Endodermal cell (in vitro differentiated cells): ENCODE measurements around the gene TRIM37. TPM values are rescaled to one million over a fixed set of nuclear protein-coding genes. Genes with fewer than 3 reads are reported as not detected.
"Not testable (repeated sequence)": the region's sequence is repeated elsewhere in the genome, so short reads cannot be mapped to it uniquely, and the experiment has no call there.

ENCODE experiments used
- DNase-seq: peaks from one replicate; pipeline ENCODE4 v3.0.0-alpha.2; 2017
- H3K27ac ChIP-seq: 2 replicates; pipeline ENCODE4 v1.5.1; 2013; ENCODE audit warnings: mild to moderate bottlenecking, low read depth, low read length, moderate library complexity
- H3K27me3 ChIP-seq: 2 replicates; pipeline ENCODE4 v1.6.1; 2013; ENCODE audit warnings: mild to moderate bottlenecking, low read length, moderate library complexity; ENCODE audit not compliant: insufficient read depth, control insufficient read depth, poor library complexity, severe bottlenecking
- H3K36me3 ChIP-seq: 2 replicates; pipeline ENCODE4 v1.7.0; 2013; ENCODE audit warnings: mild to moderate bottlenecking, low read length, moderate library complexity; ENCODE audit not compliant: control insufficient read depth, insufficient read depth
- H3K4me1 ChIP-seq: one replicate; pipeline ENCODE4 v1.7.0; 2013; ENCODE audit warnings: low read length; ENCODE audit not compliant: control insufficient read depth, insufficient read depth
- H3K4me3 ChIP-seq: 2 replicates; pipeline ENCODE4 v1.5.1; 2013; ENCODE audit warnings: mild to moderate bottlenecking, low read length, moderate library complexity
- H3K9ac ChIP-seq: 2 replicates; pipeline ENCODE4 v1.6.1; 2013; ENCODE audit warnings: mild to moderate bottlenecking, low read length, moderate library complexity; ENCODE audit not compliant: poor library complexity, severe bottlenecking; ENCODE audit errors: extremely low read depth
- H3K9me3 ChIP-seq: 2 replicates; pipeline ENCODE4 v1.6.1; 2013; ENCODE audit warnings: mild to moderate bottlenecking, low read length, moderate library complexity; ENCODE audit not compliant: control insufficient read depth
- H3K27ac Mint-ChIP-seq: 2 replicates; pipeline ENCODE4 v1.8.0; 2020; ENCODE audit warnings: mixed read lengths
- H3K27me3 Mint-ChIP-seq: 2 replicates; pipeline ENCODE4 v1.8.0; 2021; ENCODE audit warnings: mild to moderate bottlenecking, mixed read lengths; ENCODE audit not compliant: insufficient read depth
- H3K36me3 Mint-ChIP-seq: 2 replicates; pipeline ENCODE4 v1.8.0; 2020; ENCODE audit warnings: low read depth, mixed read lengths
- H3K4me1 Mint-ChIP-seq: 2 replicates; pipeline ENCODE4 v1.8.0; 2020; ENCODE audit warnings: mixed read lengths
- H3K4me3 Mint-ChIP-seq: 2 replicates; pipeline ENCODE4 v1.8.0; 2020; ENCODE audit warnings: mild to moderate bottlenecking, moderate library complexity, mixed read lengths
- H3K9me3 Mint-ChIP-seq: 2 replicates; pipeline ENCODE4 v1.8.0; 2020; ENCODE audit warnings: mild to moderate bottlenecking, mixed read lengths
- WGBS, 2 experiments: methylation state at CpG; one replicate each; pipeline versions ENCODE4 v1.1.5 to v1.1.7; 2013; ENCODE audit warnings: missing lambda C conversion rate in 2 of 2, mixed read lengths in 1 of 2; ENCODE audit not compliant: insufficient coverage in 1 of 2, insufficient read length in 1 of 2; 5-methylcytosine and 5-hydroxymethylcytosine counted together
- total RNA-seq, 2 donors: library from RNA; stranded (reverse); fragmentation: NEBNext Ultra II Directional in 1 of 2; extraction: Animal tissue kit (Norgen Biotek cat#: 25700) in 1 of 2; gene quantifications; 2 replicates in 1 of 2; 3 replicates in 1 of 2; pipeline ENCODE4 v1.2.1, GENCODE V29; 2021
- TF ChIP-seq, protein P1 (sequence below): fragments of 200-600 bp; sonication (generic); conservative IDR thresholded peaks from 2 replicates; pipeline ENCODE4 v1.5.0; 2021; ENCODE audit warnings: antibody characterized with exemption, mild to moderate bottlenecking

Gene TRIM37
- total RNA-seq, 2 donors from 2014 or later, result 43.6 to 64.6 TPM

DNA sequence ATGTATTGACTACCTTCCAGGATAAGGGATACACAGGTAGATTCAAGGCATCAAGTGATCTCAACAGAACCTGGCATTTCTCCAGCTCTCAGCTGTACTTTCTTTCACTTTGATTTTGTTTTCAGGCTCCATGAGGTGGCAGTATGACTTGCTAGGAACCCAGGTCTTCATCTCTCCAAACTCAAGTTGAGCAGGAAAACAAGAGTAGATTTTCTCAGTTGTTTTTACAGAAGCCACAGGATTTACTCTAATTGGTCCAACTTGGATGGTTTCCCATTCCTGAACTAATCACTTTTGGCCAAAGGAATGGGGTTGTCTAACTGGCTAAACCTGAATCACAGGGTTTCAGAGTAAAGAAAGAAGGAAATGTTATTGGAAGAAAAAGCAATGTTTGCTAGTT is 146.6 kb downstream of the TRIM37 start:
- Histone ChIP-seq H3K9ac (no peak overlapping the region), H3K4me1 (no peaks in the 10 kb centered on the region), H3K27ac (no peak overlapping the region), H3K36me3 (no peaks in the 10 kb centered on the region), H3K9me3 (no peaks in the 10 kb centered on the region), H3K27me3 (no peaks in the 10 kb centered on the region), H3K4me3 (no peak overlapping the region)
- Mint-ChIP-seq H3K27me3 (no peaks in the 10 kb centered on the region), H3K36me3 (no peaks in the 10 kb centered on the region), H3K4me1 (peaks cover 4% of the 10 kb centered on the region), H3K9me3 (peaks cover 1% of the 10 kb centered on the region), H3K4me3 (no peak overlapping the region), H3K27ac (no peak overlapping the region)
- no peak for DNase-seq
- TF ChIP-seq, protein P1, sequence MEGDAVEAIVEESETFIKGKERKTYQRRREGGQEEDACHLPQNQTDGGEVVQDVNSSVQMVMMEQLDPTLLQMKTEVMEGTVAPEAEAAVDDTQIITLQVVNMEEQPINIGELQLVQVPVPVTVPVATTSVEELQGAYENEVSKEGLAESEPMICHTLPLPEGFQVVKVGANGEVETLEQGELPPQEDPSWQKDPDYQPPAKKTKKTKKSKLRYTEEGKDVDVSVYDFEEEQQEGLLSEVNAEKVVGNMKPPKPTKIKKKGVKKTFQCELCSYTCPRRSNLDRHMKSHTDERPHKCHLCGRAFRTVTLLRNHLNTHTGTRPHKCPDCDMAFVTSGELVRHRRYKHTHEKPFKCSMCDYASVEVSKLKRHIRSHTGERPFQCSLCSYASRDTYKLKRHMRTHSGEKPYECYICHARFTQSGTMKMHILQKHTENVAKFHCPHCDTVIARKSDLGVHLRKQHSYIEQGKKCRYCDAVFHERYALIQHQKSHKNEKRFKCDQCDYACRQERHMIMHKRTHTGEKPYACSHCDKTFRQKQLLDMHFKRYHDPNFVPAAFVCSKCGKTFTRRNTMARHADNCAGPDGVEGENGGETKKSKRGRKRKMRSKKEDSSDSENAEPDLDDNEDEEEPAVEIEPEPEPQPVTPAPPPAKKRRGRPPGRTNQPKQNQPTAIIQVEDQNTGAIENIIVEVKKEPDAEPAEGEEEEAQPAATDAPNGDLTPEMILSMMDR, result peak; percentile 60

DNA sequence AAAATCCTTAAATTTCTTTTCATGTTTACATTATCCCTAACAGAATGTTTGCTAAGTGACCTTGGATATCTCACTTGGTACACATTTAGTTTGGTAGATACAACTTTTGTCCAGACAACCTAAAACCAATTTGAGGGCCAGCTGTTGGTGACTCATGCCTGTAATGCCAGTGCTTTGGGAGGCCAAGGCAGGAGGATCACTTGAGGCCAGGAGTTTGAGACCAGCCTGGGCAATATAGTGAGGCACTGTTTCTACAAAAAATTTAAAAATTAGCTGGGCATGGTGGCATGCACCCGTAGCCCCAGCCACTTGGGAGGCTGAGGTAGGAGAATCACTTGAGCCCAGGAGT is 149.0 kb downstream of the TRIM37 start:
- H3K4me3 ChIP-seq, H3K4me1 ChIP-seq, H3K36me3 ChIP-seq, H3K36me3 Mint-ChIP-seq, H3K27ac Mint-ChIP-seq, H3K9ac ChIP-seq, H3K4me3 Mint-ChIP-seq, DNase-seq, H3K27ac ChIP-seq, H3K27me3 ChIP-seq, H3K4me1 Mint-ChIP-seq, H3K9me3 Mint-ChIP-seq, H3K27me3 Mint-ChIP-seq, H3K9me3 ChIP-seq: not testable (repeated sequence)
- 94 to 100% methylated on average over 1 of the region's 1 CpG for WGBS, 2 experiments

DNA sequence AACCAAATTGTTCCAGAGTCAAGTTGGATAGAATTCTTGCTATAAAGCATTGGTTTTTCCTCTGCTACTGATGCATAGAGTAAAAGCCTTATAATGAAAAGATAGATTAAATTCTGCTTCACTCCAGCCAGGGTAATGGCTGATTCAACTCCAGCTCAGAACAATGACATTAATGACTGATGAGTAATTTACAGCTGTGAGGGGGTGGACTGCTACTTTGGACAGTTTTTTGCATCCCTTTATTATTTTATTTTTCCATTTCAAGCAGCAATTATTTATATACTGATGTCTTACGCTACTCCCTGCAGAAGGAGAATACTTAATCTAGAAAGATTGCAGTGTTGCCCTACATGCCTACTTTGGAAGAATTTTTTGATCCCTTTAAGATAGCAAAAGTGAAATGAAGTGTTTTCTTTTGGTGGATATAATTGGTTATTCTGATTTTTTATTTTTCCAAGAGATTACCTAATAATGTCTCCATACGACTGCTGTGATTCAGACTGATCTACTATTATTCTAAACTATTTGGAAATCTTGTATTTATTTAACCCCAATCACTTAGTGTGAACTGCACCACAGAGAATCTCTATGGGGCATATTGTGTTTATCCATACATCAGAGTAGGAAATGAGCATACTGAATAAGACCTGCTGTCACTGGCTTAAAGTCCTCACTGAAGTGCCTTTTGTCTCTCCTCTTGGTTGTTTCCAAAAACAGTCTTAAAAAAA is 149.5 kb downstream of the TRIM37 start:
- H3K4me1 Mint-ChIP-seq, result peaks cover 4% of the 10 kb centered on the region
- no peaks in the 10 kb centered on the region for H3K4me1 ChIP-seq
- DNase-seq, result no peak
- TF ChIP-seq, protein P1, result no peak
- H3K9me3 Mint-ChIP-seq, result peaks cover 3% of the 10 kb centered on the region
- 93% methylated on average over 2 of the region's 2 CpGs; no CpG with 5 or more reads in 1 of the 2 experiments for WGBS, 2 experiments
- H3K4me3 Mint-ChIP-seq, result no peak overlapping the region
- H3K27ac ChIP-seq, result no peak overlapping the region
- no peaks in the 10 kb centered on the region for H3K36me3 Mint-ChIP-seq
- H3K9me3 ChIP-seq, result no peaks in the 10 kb centered on the region
- no peaks in the 10 kb centered on the region for H3K27me3 Mint-ChIP-seq
- H3K27ac Mint-ChIP-seq, result no peak overlapping the region
- no peaks in the 10 kb centered on the region for H3K36me3 ChIP-seq
- no peak overlapping the region for H3K9ac ChIP-seq
- H3K27me3 ChIP-seq, result no peaks in the 10 kb centered on the region
- H3K4me3 ChIP-seq, result no peak overlapping the region

DNA sequence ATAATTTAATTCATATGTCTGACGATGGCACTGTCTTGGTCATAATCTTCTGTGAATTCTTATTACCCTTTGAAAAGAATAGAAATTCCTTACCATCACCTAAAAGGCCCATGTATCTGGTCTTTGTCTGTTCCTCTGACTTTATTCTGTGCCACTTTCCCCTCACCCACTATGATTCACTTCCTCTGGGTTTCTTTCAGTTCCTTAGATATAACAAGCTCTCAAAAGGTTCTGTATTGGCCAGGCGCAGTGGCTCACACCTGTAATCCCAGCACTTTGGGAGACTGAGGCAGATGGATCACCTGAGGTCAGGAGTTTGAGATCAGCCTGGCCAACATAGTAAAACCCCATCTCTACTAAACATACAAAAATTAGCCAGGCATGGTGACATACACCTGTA is 152.3 kb downstream of the TRIM37 start:
- not testable (repeated sequence) for H3K36me3 Mint-ChIP-seq, H3K4me3 Mint-ChIP-seq, H3K4me3 ChIP-seq, H3K27me3 ChIP-seq, H3K4me1 Mint-ChIP-seq, DNase-seq, H3K27ac ChIP-seq, H3K27me3 Mint-ChIP-seq, H3K9ac ChIP-seq, H3K4me1 ChIP-seq, H3K36me3 ChIP-seq, H3K27ac Mint-ChIP-seq
- H3K9me3 Mint-ChIP-seq, result peaks cover 25% of the 10 kb centered on the region
- 94 to 100% methylated on average over 2 of the region's 2 CpGs for WGBS, 2 experiments
- peaks cover 11% of the 10 kb centered on the region for H3K9me3 ChIP-seq
